ENCODE results near the gene COP1. TPM values are rescaled to one million over a fixed set of nuclear protein-coding genes. Genes with fewer than 3 reads are reported as not detected.

The COP1 gene
- polyA plus RNA-seq, 3 donors, result 44.0 to 74.2 (median 68.6) TPM

DNA sequence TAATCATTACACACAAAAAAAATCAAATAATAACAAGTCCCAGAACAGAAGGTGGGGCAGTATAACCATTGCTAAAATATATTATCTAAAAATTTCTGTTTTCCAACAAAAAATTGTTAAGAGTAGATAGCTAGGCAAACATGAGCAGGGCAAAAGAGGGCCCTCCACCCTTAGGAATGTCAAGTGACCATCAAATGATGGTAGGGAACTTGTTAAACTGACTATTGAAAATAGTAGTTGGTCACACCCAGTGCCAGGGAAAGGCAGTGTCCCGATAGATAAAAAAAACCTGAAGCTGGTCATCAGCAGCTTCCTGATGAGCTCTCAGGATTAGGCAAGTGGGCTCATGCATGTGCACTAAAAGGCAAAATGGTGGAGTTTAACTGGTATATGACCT lies 18.4 kb upstream of the COP1 start:
- Histone ChIP-seq H3K27ac (ENCODE audit: low read depth in 1 of 2, low read length in 2 of 2) (no peak overlapping the region), H3K36me3 (replicated peaks in 1 of 2; ENCODE audit: control insufficient read depth in 1 of 2, insufficient read depth in 2 of 2, low read length in 2 of 2) (no peaks in the 10 kb centered on the region), H3K9me3 (replicated peaks in 1 of 2; ENCODE audit: control insufficient read depth in 1 of 2, insufficient read depth in 1 of 2, low read length in 2 of 2) (peaks cover 0 to 5% of the 10 kb centered on the region in 2 donors), H3K4me2 (replicated peaks; ENCODE audit: extremely low read depth, low read length, poor library complexity, severe bottlenecking) (no peak overlapping the region), H3K9ac (ENCODE audit: insufficient read depth, low read length, poor library complexity, severe bottlenecking) (no peak overlapping the region), H3K79me2 (ENCODE audit: insufficient read depth, low read length) (no peaks in the 10 kb centered on the region), H3K4me1 (ENCODE audit: control insufficient read depth in 1 of 2, insufficient read depth in 2 of 2, low read length in 2 of 2) (no peaks in the 10 kb centered on the region), H4K20me1 (ENCODE audit: insufficient read depth, low read length) (no peaks in the 10 kb centered on the region), H2AFZ (ENCODE audit: insufficient read depth, low read depth, low read length, poor library complexity, severe bottlenecking) (no peak overlapping the region), H3K4me3 (replicated peaks in 1 of 3; ENCODE audit: low read depth in 2 of 3, low read length in 3 of 3) (no peak overlapping the region), H3K27me3 (ENCODE audit: control insufficient read depth in 2 of 2, insufficient read depth in 2 of 2, low read length in 2 of 2) (no peaks in the 10 kb centered on the region)
- 100% methylated on average over 1 of the region's 1 CpG for WGBS (ENCODE audit: insufficient coverage)
- no peaks in the 10 kb centered on the region for H3K36me3 Mint-ChIP-seq
- H3K27me3 Mint-ChIP-seq (ENCODE audit: low read depth in 3 of 3), result peaks cover 0 to 2% (median 0%) of the 10 kb centered on the region in 3 donors
- H3K9me3 Mint-ChIP-seq, result peaks cover 0 to 8% (median 3%) of the 10 kb centered on the region in 7 donors
- intact Hi-C loops (cut with micrococcal nuclease), result no loop called here
- H3K4me3 Mint-ChIP-seq, result no peak overlapping the region
- no peaks in the 10 kb centered on the region for H3K4me1 Mint-ChIP-seq
- no peak overlapping the region for H3K27ac Mint-ChIP-seq
- TF ChIP-seq, protein P1, sequence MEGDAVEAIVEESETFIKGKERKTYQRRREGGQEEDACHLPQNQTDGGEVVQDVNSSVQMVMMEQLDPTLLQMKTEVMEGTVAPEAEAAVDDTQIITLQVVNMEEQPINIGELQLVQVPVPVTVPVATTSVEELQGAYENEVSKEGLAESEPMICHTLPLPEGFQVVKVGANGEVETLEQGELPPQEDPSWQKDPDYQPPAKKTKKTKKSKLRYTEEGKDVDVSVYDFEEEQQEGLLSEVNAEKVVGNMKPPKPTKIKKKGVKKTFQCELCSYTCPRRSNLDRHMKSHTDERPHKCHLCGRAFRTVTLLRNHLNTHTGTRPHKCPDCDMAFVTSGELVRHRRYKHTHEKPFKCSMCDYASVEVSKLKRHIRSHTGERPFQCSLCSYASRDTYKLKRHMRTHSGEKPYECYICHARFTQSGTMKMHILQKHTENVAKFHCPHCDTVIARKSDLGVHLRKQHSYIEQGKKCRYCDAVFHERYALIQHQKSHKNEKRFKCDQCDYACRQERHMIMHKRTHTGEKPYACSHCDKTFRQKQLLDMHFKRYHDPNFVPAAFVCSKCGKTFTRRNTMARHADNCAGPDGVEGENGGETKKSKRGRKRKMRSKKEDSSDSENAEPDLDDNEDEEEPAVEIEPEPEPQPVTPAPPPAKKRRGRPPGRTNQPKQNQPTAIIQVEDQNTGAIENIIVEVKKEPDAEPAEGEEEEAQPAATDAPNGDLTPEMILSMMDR (IDR thresholded peaks at IDR 0.05), result no peak
- no peak for DNase-seq

DNA sequence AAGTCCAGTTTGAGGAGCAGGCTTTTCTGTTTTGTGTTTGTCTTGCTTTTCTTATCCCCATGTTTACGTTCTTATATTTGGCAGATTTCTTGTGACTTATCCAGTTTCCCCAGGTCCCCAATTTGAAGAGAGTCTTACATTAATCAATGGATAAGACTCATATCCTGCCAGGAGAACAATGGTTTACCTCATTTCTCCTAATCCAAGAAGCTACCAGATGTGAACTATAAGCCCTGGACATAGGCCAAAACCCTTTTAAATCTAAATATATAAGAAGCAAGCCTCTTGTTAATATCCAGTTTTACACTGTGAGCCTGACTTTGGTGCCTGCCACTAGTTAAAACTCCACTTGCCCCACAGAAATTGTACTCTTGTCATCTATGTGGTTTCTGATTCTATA lies 15.1 kb upstream of the COP1 start:
- no peaks in the 10 kb centered on the region for H3K27me3 ChIP-seq (ENCODE audit: control insufficient read depth in 2 of 2, insufficient read depth in 2 of 2, low read length in 2 of 2)
- intact Hi-C loops (cut with micrococcal nuclease), result no loop called here
- H3K27ac Mint-ChIP-seq, result no peak overlapping the region
- no peaks in the 10 kb centered on the region for H3K79me2 ChIP-seq (ENCODE audit: insufficient read depth, low read length)
- no peak overlapping the region for H3K4me3 ChIP-seq (replicated peaks in 1 of 3; ENCODE audit: low read depth in 2 of 3, low read length in 3 of 3)
- H3K27me3 Mint-ChIP-seq (ENCODE audit: low read depth in 3 of 3), result peaks cover 0 to 3% (median 0%) of the 10 kb centered on the region in 3 donors
- no CpG with 5 or more reads among the region's 1 CpG for WGBS (ENCODE audit: insufficient coverage)
- no peak overlapping the region for H3K9ac ChIP-seq (ENCODE audit: insufficient read depth, low read length, poor library complexity, severe bottlenecking)
- no peaks in the 10 kb centered on the region for H3K4me1 Mint-ChIP-seq
- no peak overlapping the region for H2AFZ ChIP-seq (ENCODE audit: insufficient read depth, low read depth, low read length, poor library complexity, severe bottlenecking)
- peaks cover 2 to 11% (median 3%) of the 10 kb centered on the region in 7 donors for H3K9me3 Mint-ChIP-seq
- H3K36me3 ChIP-seq (replicated peaks in 1 of 2; ENCODE audit: control insufficient read depth in 1 of 2, insufficient read depth in 2 of 2, low read length in 2 of 2), result no peaks in the 10 kb centered on the region
- H3K27ac ChIP-seq (ENCODE audit: low read depth in 1 of 2, low read length in 2 of 2), result no peak overlapping the region
- H3K9me3 ChIP-seq (replicated peaks in 1 of 2; ENCODE audit: control insufficient read depth in 1 of 2, insufficient read depth in 1 of 2, low read length in 2 of 2), result no peaks in the 10 kb centered on the region
- H3K4me3 Mint-ChIP-seq, result no peak overlapping the region
- no peak for DNase-seq
- no peaks in the 10 kb centered on the region for H3K36me3 Mint-ChIP-seq
- TF ChIP-seq, protein P1 (IDR thresholded peaks at IDR 0.05), result no peak
- no peaks in the 10 kb centered on the region for H3K4me1 ChIP-seq (ENCODE audit: control insufficient read depth in 1 of 2, insufficient read depth in 2 of 2, low read length in 2 of 2)
- no peak overlapping the region for H3K4me2 ChIP-seq (replicated peaks; ENCODE audit: extremely low read depth, low read length, poor library complexity, severe bottlenecking)
- no peaks in the 10 kb centered on the region for H4K20me1 ChIP-seq (ENCODE audit: insufficient read depth, low read length)

Data from CD14-positive monocyte (primary cell).